CD14-positive monocyte (primary cell): Measurements from ENCODE around the gene OGFOD3. TPM values are rescaled to one million over a fixed set of nuclear protein-coding genes. Genes with fewer than 3 reads are reported as not detected.

Experiments
- DNase-seq, 3 donors: peaks; one replicate each; pipeline ENCODE4 v3.0.0-alpha.2; 2011 to 2022
- H2AFZ ChIP-seq: 2 replicates; pipeline ENCODE4 v1.6.0; 2012; ENCODE audit warnings: mild to moderate bottlenecking, low read depth, low read length, inconsistent platforms; ENCODE audit not compliant: insufficient read depth, poor library complexity, severe bottlenecking
- H3K27ac ChIP-seq, 2 donors: 1 replicate in 1 of 2; 2 replicates in 1 of 2; pipeline ENCODE4 v1.5.1; 2012 to 2013; ENCODE audit warnings: low read length in 2 of 2, control low read depth in 1 of 2, inconsistent platforms in 1 of 2, low read depth in 1 of 2, mild to moderate bottlenecking in 1 of 2
- H3K27me3 ChIP-seq, 2 donors: one replicate each; pipeline versions ENCODE4 v1.6.0 to v1.6.1; 2011 to 2013; ENCODE audit warnings: low read length in 2 of 2; ENCODE audit not compliant: control insufficient read depth in 2 of 2, insufficient read depth in 2 of 2
- H3K36me3 ChIP-seq, 2 donors: replicated peaks in 1 of 2; 1 replicate in 1 of 2; 2 replicates in 1 of 2; pipeline versions ENCODE4 v1.5.1 to v1.6.1; 2012 to 2013; ENCODE audit warnings: low read length in 2 of 2, control low read depth in 1 of 2, inconsistent platforms in 1 of 2, mild to moderate bottlenecking in 1 of 2; ENCODE audit not compliant: insufficient read depth in 2 of 2, control insufficient read depth in 1 of 2
- H3K4me1 ChIP-seq, 2 donors: 1 replicate in 1 of 2; 2 replicates in 1 of 2; pipeline versions ENCODE4 v1.5.1 to v1.6.1; 2012 to 2013; ENCODE audit warnings: low read length in 2 of 2, control low read depth in 1 of 2, inconsistent platforms in 1 of 2, mild to moderate bottlenecking in 1 of 2, moderate library complexity in 1 of 2; ENCODE audit not compliant: insufficient read depth in 2 of 2, control insufficient read depth in 1 of 2
- H3K4me2 ChIP-seq: replicated peaks from 2 replicates; pipeline ENCODE3; 2012; ENCODE audit warnings: low read length, moderate library complexity, mild to moderate bottlenecking; ENCODE audit not compliant: poor library complexity, severe bottlenecking; ENCODE audit errors: extremely low read depth
- H3K4me3 ChIP-seq, 3 experiments: fragments of 200-600 bp in 1 of 3; sonication (generic) in 1 of 3; replicated peaks in 1 of 3; 1 replicate in 2 of 3; 2 replicates in 1 of 3; pipeline ENCODE4 v1.5.1; 2011 to 2013; ENCODE audit warnings: low read length in 3 of 3, mild to moderate bottlenecking in 3 of 3, control low read depth in 2 of 3, low read depth in 2 of 3, inconsistent platforms in 1 of 3, moderate library complexity in 1 of 3
- H3K79me2 ChIP-seq: 2 replicates; pipeline ENCODE4 v1.6.0; 2012; ENCODE audit warnings: mild to moderate bottlenecking, control low read depth, inconsistent platforms, low read length, moderate library complexity; ENCODE audit not compliant: insufficient read depth
- H3K9ac ChIP-seq: 2 replicates; pipeline ENCODE4 v1.6.0; 2017; ENCODE audit warnings: low read length, mild to moderate bottlenecking; ENCODE audit not compliant: insufficient read depth, poor library complexity, severe bottlenecking
- H3K9me3 ChIP-seq, 2 donors: replicated peaks in 1 of 2; 1 replicate in 1 of 2; 2 replicates in 1 of 2; pipeline versions ENCODE4 v1.5.1 to v1.6.1; 2012 to 2013; ENCODE audit warnings: low read length in 2 of 2, control low read depth in 1 of 2; ENCODE audit not compliant: control insufficient read depth in 1 of 2, insufficient read depth in 1 of 2
- H4K20me1 ChIP-seq: 2 replicates; pipeline ENCODE4 v1.6.0; 2012; ENCODE audit warnings: mild to moderate bottlenecking, low read length, control low read depth, moderate library complexity; ENCODE audit not compliant: insufficient read depth
- H3K27ac Mint-ChIP-seq, 7 donors: one replicate each; pipeline ENCODE4 v1.8.0; 2020; ENCODE audit warnings: mild to moderate bottlenecking in 7 of 7, mixed read lengths in 7 of 7, moderate library complexity in 6 of 7, inconsistent platforms in 2 of 7
- H3K27me3 Mint-ChIP-seq, 3 donors: one replicate each; pipeline ENCODE4 v1.8.0; 2021 to 2022; ENCODE audit warnings: low read depth in 3 of 3, mild to moderate bottlenecking in 3 of 3, mixed read lengths in 3 of 3, moderate library complexity in 3 of 3, inconsistent platforms in 1 of 3
- H3K36me3 Mint-ChIP-seq, 2 donors: one replicate each; pipeline ENCODE4 v1.8.0; 2020; ENCODE audit warnings: mixed read lengths in 2 of 2, inconsistent platforms in 1 of 2, mild to moderate bottlenecking in 1 of 2
- H3K4me1 Mint-ChIP-seq: one replicate; pipeline ENCODE4 v1.8.0; 2020; ENCODE audit warnings: mild to moderate bottlenecking, mixed read lengths
- H3K4me3 Mint-ChIP-seq, 2 donors: one replicate each; pipeline ENCODE4 v1.8.0; 2020; ENCODE audit warnings: mild to moderate bottlenecking in 2 of 2, mixed read lengths in 2 of 2, moderate library complexity in 1 of 2
- H3K9me3 Mint-ChIP-seq, 7 donors: one replicate each; pipeline ENCODE4 v1.8.0; 2020 to 2022; ENCODE audit warnings: mixed read lengths in 7 of 7, mild to moderate bottlenecking in 6 of 7, moderate library complexity in 6 of 7, inconsistent platforms in 2 of 7
- CTCF ChIP-seq: fragments of 200-600 bp; IDR thresholded peaks from one replicate; pipeline ENCODE4 v1.8.0; 2022; ENCODE audit warnings: antibody characterized with exemption, mild to moderate bottlenecking
- WGBS: methylation state at CpG from one replicate; pipeline ENCODE4 v1.1.5; 2013; ENCODE audit warnings: missing lambda C conversion rate; ENCODE audit not compliant: insufficient coverage; 5-methylcytosine and 5-hydroxymethylcytosine counted together
- intact Hi-C, 2 donors: fragments of 100-400 bp; cut with micrococcal nuclease; formaldehyde crosslinking; loops; one replicate each; pipeline versions ENCODE4 v1.15.0 to v1.15.1; 2023
- polyA plus RNA-seq, 3 donors: library from polyadenylated mRNA; depleted of rRNA in 1 of 3; unstranded in 2 of 3; stranded (reverse) in 1 of 3; fragments of 300-500 nt in 2 of 3; fragments of >200 nt in 1 of 3; fragmentation: Illumina TruSeq in 2 of 3; gene quantifications; 1 replicate in 2 of 3; 2 replicates in 1 of 3; pipeline ENCODE4 v1.2.3, GENCODE V29; 2012 to 2021

OGFOD3 gene
- polyA plus RNA-seq, 3 donors: 17.9 to 36.4 (median 25.2) TPM

GRCh38 chr17:82433560-82434215 lies 15.3 kb upstream of the OGFOD3 start:
- no peak for TF ChIP-seq CTCF
- H3K27ac Mint-ChIP-seq: no peak overlapping the region
- H3K4me3 Mint-ChIP-seq: no peak overlapping the region

GRCh38 chr17:82432017-82432416 lies 13.6 kb upstream of the OGFOD3 start:
- Histone ChIP-seq H3K4me1 (peaks cover 4 to 22% of the 10 kb centered on the region in 2 donors), H3K27ac (no peak overlapping the region), H3K36me3 (peaks cover 5 to 11% of the 10 kb centered on the region in 2 donors), H3K4me2 (no peak overlapping the region), H3K4me3 (no peak overlapping the region), H4K20me1 (no peaks in the 10 kb centered on the region), H3K9ac (no peak overlapping the region), H3K9me3 (no peaks in the 10 kb centered on the region), H3K27me3 (no peaks in the 10 kb centered on the region), H3K79me2 (no peaks in the 10 kb centered on the region), H2AFZ (no peak overlapping the region)
- H3K27me3 Mint-ChIP-seq: peaks cover 0 to 2% (median 0%) of the 10 kb centered on the region in 3 donors
- peaks cover 18% of the 10 kb centered on the region for H3K4me1 Mint-ChIP-seq
- peak overlapping the region in 1 of 7 donors; percentile 12 for H3K27ac Mint-ChIP-seq
- WGBS: 92% methylated on average over 6 of the region's 8 CpGs
- DNase-seq: no peak
- no peaks in the 10 kb centered on the region for H3K9me3 Mint-ChIP-seq
- H3K36me3 Mint-ChIP-seq: peaks cover 20 to 25% of the 10 kb centered on the region in 2 donors
- intact Hi-C loops: no loop called here
- no peak for TF ChIP-seq CTCF
- no peak overlapping the region for H3K4me3 Mint-ChIP-seq

More at GRCh38 chr17:82433560-82434215, 15.3 kb upstream of the OGFOD3 start:
- intact Hi-C loops: no loop called here
- H3K27ac ChIP-seq: no peak overlapping the region
- no peaks in the 10 kb centered on the region for H3K9me3 ChIP-seq
- no peaks in the 10 kb centered on the region for H4K20me1 ChIP-seq
- no peak for DNase-seq
- Mint-ChIP-seq H3K36me3 (peaks cover 22 to 32% of the 10 kb centered on the region in 2 donors), H3K9me3 (no peaks in the 10 kb centered on the region), H3K27me3 (peaks cover 0 to 2% (median 0%) of the 10 kb centered on the region in 3 donors), H3K4me1 (peaks cover 18% of the 10 kb centered on the region)
- no peak overlapping the region for H3K9ac ChIP-seq
- H3K4me2 ChIP-seq: no peak overlapping the region
- H2AFZ ChIP-seq: no peak overlapping the region
- H3K4me3 ChIP-seq: no peak overlapping the region
- no peaks in the 10 kb centered on the region for H3K27me3 ChIP-seq
- no peaks in the 10 kb centered on the region for H3K79me2 ChIP-seq
- peaks cover 5 to 15% of the 10 kb centered on the region in 2 donors for H3K36me3 ChIP-seq
- H3K4me1 ChIP-seq: peaks cover 4 to 20% of the 10 kb centered on the region in 2 donors
- 90% methylated on average over 28 of the region's 32 CpGs for WGBS
